Parathyroid adenoma (tissue), 2 donors: ENCODE results near the gene VSTM4.

ENCODE experiments used
- H2AFZ ChIP-seq: fragments of 300-600 bp; sonication (generic); one replicate; pipeline ENCODE4 v1.7.0; 2017; ENCODE audit warnings: antibody characterized with exemption, mild to moderate bottlenecking
- H3K27ac ChIP-seq: fragments of 300-600 bp; sonication (generic); one replicate; pipeline ENCODE4 v1.7.0; 2017
- H3K27me3 ChIP-seq: fragments of 300-600 bp; sonication (generic); one replicate; pipeline ENCODE4 v1.7.0; 2017; ENCODE audit warnings: low read length; ENCODE audit not compliant: control insufficient read depth, insufficient read depth
- H3K36me3 ChIP-seq: fragments of 300-600 bp; sonication (generic); one replicate; pipeline ENCODE4 v1.7.0; 2017; ENCODE audit warnings: low read length; ENCODE audit not compliant: control insufficient read depth, insufficient read depth
- H3K4me1 ChIP-seq: fragments of 300-600 bp; sonication (generic); one replicate; pipeline ENCODE4 v1.7.0; 2017; ENCODE audit warnings: control low read depth
- H3K4me2 ChIP-seq: fragments of 300-600 bp; sonication (generic); one replicate; pipeline ENCODE4 v1.7.0; 2017; ENCODE audit warnings: low read length
- H3K4me3 ChIP-seq: fragments of 300-600 bp; sonication (generic); one replicate; pipeline ENCODE4 v1.7.0; 2017; ENCODE audit warnings: low read depth, low read length
- H3K79me2 ChIP-seq: fragments of 300-600 bp; sonication (generic); one replicate; pipeline ENCODE4 v1.7.0; 2017; ENCODE audit warnings: control low read depth
- H3K9ac ChIP-seq: fragments of 300-600 bp; sonication (generic); one replicate; pipeline ENCODE4 v1.7.0; 2017; ENCODE audit warnings: mild to moderate bottlenecking
- H3K9me3 ChIP-seq: fragments of 300-600 bp; sonication (generic); one replicate; pipeline ENCODE4 v1.7.0; 2017; ENCODE audit warnings: low read length; ENCODE audit not compliant: control insufficient read depth
- TF ChIP-seq, protein P1 (sequence below): fragments of 300-600 bp; sonication (generic); IDR thresholded peaks from one replicate; pipeline ENCODE4 v1.7.0; 2017; ENCODE audit warnings: antibody characterized with exemption, mild to moderate bottlenecking
- donor health status: primary hyperparathyroidism.

Gene VSTM4

DNA sequence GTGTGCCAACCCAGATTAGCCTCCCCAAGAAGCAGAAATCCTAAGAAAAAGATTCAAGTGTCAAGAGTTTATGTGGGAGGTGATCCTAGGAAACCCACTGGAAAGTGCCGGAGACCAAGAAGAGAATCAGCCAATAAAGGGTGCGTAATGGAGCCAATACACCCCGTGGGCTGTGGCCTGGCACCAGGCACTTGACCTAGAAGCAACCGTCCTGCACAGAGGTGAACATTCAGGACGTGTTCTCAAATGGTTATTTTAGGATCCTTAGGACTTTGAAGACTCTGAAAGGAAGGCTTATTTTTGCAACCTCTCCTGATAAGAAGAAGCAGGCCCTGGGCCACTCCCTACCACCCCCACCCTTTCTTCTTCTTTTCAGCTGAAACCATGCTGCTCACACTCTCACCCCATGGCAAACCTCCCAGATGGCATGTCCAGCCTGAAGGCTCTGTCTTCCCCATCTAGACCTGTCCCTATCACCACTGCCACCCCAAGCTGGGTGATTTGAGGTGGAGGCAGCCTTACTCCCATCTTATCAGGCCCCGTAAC, 46.6 kb downstream of the VSTM4 start:
- no peak overlapping the region for H3K4me3 ChIP-seq
- no peak overlapping the region for H2AFZ ChIP-seq
- H3K27ac ChIP-seq = no peak overlapping the region
- TF ChIP-seq, protein P1, sequence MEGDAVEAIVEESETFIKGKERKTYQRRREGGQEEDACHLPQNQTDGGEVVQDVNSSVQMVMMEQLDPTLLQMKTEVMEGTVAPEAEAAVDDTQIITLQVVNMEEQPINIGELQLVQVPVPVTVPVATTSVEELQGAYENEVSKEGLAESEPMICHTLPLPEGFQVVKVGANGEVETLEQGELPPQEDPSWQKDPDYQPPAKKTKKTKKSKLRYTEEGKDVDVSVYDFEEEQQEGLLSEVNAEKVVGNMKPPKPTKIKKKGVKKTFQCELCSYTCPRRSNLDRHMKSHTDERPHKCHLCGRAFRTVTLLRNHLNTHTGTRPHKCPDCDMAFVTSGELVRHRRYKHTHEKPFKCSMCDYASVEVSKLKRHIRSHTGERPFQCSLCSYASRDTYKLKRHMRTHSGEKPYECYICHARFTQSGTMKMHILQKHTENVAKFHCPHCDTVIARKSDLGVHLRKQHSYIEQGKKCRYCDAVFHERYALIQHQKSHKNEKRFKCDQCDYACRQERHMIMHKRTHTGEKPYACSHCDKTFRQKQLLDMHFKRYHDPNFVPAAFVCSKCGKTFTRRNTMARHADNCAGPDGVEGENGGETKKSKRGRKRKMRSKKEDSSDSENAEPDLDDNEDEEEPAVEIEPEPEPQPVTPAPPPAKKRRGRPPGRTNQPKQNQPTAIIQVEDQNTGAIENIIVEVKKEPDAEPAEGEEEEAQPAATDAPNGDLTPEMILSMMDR = no peak
- H3K79me2 ChIP-seq = peaks cover 8% of the 10 kb centered on the region
- H3K36me3 ChIP-seq = no peaks in the 10 kb centered on the region
- no peak overlapping the region for H3K9ac ChIP-seq
- no peaks in the 10 kb centered on the region for H3K4me1 ChIP-seq
- no peaks in the 10 kb centered on the region for H3K27me3 ChIP-seq
- no peak overlapping the region for H3K4me2 ChIP-seq
- H3K9me3 ChIP-seq = no peaks in the 10 kb centered on the region

DNA sequence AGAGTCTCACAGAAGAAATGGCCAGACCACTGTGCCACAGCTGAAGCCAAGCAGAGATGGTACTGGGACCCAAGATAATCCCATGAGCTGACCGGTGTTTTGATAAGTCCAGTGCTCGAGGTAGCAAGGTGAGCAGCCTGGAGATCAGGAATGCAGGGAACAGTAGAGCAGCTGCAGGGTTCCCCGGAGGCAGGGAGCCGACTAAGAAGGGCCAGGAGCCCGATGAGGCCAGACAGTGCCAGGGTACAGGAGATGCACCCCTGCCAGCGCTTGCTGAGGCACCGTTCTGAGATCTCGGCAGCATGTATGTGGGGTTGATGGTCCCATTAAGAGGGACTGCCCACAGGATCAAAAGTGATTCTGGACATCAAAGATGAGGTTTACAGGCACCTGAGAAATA, 47.1 kb downstream of the VSTM4 start:
- no peaks in the 10 kb centered on the region for H3K36me3 ChIP-seq
- H3K4me1 ChIP-seq = no peaks in the 10 kb centered on the region
- H2AFZ ChIP-seq = no peak overlapping the region
- H3K27me3 ChIP-seq = no peaks in the 10 kb centered on the region
- H3K4me3 ChIP-seq = no peak overlapping the region
- H3K9ac ChIP-seq = no peak overlapping the region
- peaks cover 4% of the 10 kb centered on the region for H3K79me2 ChIP-seq
- TF ChIP-seq, protein P1 = no peak
- H3K9me3 ChIP-seq = no peaks in the 10 kb centered on the region
- H3K27ac ChIP-seq = no peak overlapping the region
- H3K4me2 ChIP-seq = no peak overlapping the region

- Histone ChIP-seq H3K36me3 (no peaks in the 10 kb centered on the region), H3K27me3 (no peaks in the 10 kb centered on the region), H3K4me1 (no peaks in the 10 kb centered on the region), H2AFZ (no peak overlapping the region), H3K4me2 (no peak overlapping the region), H3K4me3 (no peak overlapping the region), H3K9me3 (no peaks in the 10 kb centered on the region), H3K79me2 (peaks cover 2% of the 10 kb centered on the region), H3K9ac (no peak overlapping the region), H3K27ac (no peak overlapping the region)
- TF ChIP-seq, protein P1 = no peak
Measured at GRCh38 chr10:49066944-49067730, 48.2 kb downstream of the VSTM4 start.

- Histone ChIP-seq H3K4me1 (no peaks in the 10 kb centered on the region), H3K9me3 (no peaks in the 10 kb centered on the region), H3K4me3 (no peak overlapping the region), H3K27ac (no peak overlapping the region), H3K36me3 (no peaks in the 10 kb centered on the region), H3K4me2 (no peak overlapping the region), H3K9ac (no peak overlapping the region), H2AFZ (no peak overlapping the region), H3K79me2 (no peaks in the 10 kb centered on the region), H3K27me3 (no peaks in the 10 kb centered on the region)
- TF ChIP-seq, protein P1 = no peak
Measured at GRCh38 chr10:49062229-49062628, 53.1 kb downstream of the VSTM4 start.

DNA sequence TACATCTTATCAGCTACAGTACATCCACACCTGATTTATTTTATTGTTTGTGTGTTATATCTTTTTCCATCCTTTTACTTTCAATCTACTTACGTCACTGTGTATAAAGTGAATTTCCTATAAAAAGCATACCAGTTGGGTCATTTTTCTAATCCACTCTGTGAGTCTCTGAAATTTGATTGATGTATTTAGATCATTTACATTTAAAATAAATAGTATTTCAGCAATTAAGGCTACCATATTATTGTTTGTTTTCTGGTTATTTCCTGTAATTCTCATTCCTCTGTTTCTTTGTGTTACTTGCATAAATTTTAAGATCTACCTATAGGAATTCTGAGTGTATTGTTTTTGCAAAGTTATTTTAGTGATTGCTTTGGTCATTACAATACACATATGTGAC, 53.7 kb downstream of the VSTM4 start:
- TF ChIP-seq, protein P1 = no peak
- no peaks in the 10 kb centered on the region for H3K27me3 ChIP-seq
- H3K9ac ChIP-seq = no peak overlapping the region
- H2AFZ ChIP-seq = no peak overlapping the region
- H3K79me2 ChIP-seq = no peaks in the 10 kb centered on the region
- no peak overlapping the region for H3K27ac ChIP-seq
- no peak overlapping the region for H3K4me3 ChIP-seq
- peaks cover under 1% of the 10 kb centered on the region for H3K4me1 ChIP-seq
- no peak overlapping the region for H3K4me2 ChIP-seq
- no peaks in the 10 kb centered on the region for H3K36me3 ChIP-seq
- H3K9me3 ChIP-seq = no peaks in the 10 kb centered on the region
